Activated CD4-positive, alpha-beta T cell treated with anti-CD3 and anti-CD28 coated beads, Interleukin-2, amount 50 U/mL, for 48 hours (primary cell): ENCODE results near the gene MAGEA8.
"Not testable (repeated sequence)": the region's sequence is repeated elsewhere in the genome, so short reads cannot be mapped to it uniquely, and the experiment has no call there.

Experiments
- DNase-seq, 2 experiments: peaks; one replicate each; pipeline ENCODE4 v3.0.0-alpha.2; 2020

The MAGEA8 gene

GRCh38 chrX:149881081-149881711, at the start of gene MAGEA8:
Gene MAGEA8, plus strand, starts transcription at chrX:149881183. Its CDS starts 3,090 bp downstream, at chrX:149884273.
- DNase-seq, result peak; percentile 5 to 19

DNA sequence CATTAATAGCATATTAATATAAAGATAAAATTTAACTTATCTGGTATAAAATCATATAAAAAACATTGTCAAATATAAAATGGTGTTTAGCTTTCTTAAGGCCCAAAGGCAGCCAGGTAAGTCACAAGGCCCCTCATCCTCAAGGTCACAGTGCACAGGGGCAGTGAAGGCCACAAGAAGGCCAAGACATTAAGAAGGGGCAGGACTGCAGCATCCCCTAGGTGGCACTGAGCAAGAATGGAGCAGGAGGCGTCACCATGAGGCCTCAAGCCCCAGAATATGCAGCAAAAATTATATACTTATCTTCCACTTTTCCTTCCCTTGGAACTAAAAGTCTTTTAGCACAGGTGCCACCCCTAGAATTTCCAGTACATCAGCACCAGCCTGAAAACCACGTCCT, 49.5 kb upstream of the MAGEA8 start:
- DNase-seq, result no peak

- not testable (repeated sequence) for DNase-seq
These were observed 44.3 kb upstream of the MAGEA8 start for GRCh38 chrX:149836728-149837127.

DNA sequence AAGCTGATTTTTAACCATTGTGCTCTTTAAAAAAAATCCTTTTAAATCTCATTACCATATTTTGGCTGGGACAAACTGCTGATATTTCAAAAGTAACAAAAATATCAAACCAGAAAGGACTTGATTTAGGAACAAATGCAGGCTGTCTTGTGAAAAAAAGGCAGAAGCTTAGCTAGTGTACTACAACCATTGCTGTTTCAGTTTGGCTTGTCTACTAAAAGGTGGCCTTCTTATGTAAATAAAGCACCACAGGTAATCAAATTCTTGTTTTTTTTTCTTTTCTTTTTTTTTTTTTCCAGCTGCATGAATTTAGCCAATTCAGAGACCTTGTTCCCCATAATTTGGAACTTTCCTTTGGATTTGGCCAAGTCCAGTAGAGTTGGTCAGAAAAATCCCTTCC, 43.8 kb upstream of the MAGEA8 start:
- no peak for DNase-seq

- DNase-seq, result peak in 1 of 2 experiments; percentile 13
These were observed 43.3 kb upstream of the MAGEA8 start for GRCh38 chrX:149837639-149838038.

- no peak for DNase-seq
These were observed 39.1 kb upstream of the MAGEA8 start for GRCh38 chrX:149841929-149842328.

DNA sequence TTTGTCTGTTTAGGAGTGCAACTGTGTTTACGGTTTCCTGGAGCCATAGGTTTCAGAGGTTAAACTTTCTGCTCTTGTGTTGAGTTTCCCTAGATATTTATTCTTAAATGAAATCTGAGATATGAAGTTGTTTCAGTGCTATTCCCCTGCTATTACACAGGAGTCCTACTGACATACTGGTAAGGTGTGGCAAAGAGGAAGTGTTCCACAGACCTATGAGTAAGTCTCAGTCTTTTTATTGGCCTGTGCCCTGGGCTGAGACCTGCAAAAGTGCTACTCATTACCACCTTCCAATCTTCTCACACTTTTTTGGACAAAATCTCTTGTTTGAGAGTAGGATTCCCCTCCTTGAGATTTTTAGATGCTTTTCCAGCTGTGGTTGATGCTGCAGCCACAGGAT, 35.6 kb upstream of the MAGEA8 start:
- DNase-seq, result no peak

DNA sequence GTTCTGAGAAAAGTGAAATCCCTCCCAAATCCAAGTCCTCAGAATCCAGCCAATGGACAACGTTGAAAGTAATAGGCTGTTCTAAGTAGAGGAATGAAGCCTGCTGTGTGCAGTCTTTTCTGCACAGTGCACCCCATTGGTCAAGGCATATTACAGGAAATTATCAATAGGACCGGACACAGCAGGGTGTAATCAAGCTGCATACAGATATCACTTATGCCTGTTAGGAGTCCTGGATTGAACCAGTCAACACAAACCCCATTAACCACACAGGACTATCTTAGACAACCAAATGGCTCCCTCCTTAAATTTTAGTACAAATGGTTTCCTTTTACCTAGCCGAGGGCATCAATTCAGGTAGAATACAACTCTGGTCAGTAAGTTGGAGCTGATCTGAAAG, 34.2 kb upstream of the MAGEA8 start:
- DNase-seq, result no peak

DNA sequence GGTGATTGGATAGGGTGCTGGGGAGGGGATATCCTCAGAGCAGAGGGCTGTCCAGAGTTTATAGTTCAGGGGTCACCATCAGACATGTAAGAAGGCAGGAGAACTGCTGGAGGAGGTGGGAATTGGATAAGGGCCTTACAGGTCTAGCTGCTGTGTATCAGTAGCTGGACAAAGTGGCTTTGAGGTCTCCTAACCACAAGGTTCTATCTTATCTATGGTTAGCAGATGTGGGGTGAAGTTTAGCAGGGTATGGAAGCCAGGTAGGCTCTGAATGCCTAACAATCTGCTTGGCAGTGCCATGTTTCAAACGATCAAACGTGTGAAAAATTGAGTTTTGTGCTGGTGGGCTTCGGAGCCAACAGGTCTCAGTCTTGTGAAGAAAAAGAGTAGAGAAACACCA, 32.1 kb upstream of the MAGEA8 start:
- DNase-seq, result no peak

GRCh38 chrX:149849787-149850186, 31.2 kb upstream of the MAGEA8 start:
- no peak for DNase-seq

DNA sequence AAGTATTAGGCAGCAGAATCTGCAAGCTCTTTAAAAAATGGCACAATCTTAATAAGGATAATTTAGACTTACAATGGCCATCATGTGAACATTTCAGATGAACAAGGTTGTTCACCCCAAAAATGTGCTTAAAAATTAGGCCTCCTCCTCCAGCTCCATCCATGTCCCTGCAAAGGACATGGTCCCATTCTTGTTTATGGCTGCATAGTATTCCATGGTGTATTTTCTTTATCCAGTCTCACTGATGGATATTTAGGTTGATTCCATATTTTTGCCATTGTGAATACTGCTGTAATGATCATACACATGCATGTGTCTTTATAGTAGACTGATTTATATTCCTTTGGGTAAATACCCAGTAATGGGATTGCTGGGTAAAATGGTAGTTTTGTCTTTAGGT, 29.1 kb upstream of the MAGEA8 start:
- no peak for DNase-seq

- DNase-seq, result no peak
These were observed 27.1 kb upstream of the MAGEA8 start for GRCh38 chrX:149853925-149854324.

DNA sequence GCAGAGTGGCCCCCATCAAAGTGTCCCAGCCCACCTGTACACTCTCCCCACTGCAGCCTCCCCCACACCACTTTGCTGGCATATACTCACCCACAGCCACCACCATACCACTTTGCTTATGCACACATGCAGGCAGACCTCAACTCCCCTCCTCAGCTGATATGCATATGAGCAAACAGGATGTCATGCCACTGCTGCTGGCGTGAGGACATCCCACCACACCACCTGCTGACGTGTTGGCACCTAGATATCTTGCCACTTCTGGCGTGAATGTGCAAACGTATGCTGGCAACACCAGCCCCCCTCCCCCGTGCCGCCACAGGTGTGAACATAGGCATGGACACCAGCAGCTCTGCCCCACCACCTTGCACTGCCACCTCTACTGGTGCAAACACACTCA, 22.4 kb upstream of the MAGEA8 start:
- no peak for DNase-seq

- no peak for DNase-seq
These were observed 20.5 kb upstream of the MAGEA8 start for GRCh38 chrX:149860445-149860844.

- DNase-seq, result no peak
These were observed 15.6 kb upstream of the MAGEA8 start for GRCh38 chrX:149865390-149865789.

DNA sequence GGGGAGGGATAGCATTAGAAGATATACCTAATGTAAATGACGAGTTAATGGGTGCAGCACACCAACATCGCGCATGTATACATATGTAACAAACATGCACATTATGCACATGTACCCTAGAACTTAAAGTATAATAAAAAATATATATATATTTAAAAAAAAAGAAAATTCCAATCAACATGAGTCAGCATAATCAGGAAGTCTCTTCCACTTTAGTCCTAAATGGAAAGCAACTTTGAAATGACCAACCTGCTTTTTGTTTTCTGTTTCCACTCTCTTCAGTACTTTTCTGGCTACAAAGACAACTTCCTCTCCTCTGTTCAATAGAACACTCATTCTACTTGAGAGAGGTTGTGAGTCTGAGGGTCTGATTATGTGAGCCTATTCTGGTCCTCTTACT, 13.5 kb upstream of the MAGEA8 start:
- no peak for DNase-seq

DNA sequence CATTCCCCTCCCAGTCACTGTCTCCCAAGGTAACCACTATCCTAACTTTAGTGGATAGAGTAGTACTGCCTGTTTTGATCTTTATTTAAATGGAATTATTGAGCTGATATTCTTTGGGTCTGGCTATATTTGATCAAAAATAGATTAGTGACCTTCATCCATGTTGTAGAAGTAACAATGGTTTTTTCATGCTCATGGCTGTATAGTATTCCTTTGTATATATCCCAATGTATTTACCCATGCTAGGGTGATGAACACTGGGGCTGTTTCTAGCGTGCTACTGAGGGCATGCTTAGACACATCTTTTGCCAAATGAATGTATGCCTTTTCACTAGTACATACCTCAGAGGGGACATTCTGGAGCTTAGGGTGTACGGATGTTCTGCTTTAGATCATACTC, 10.1 kb upstream of the MAGEA8 start:
- no peak for DNase-seq

DNA sequence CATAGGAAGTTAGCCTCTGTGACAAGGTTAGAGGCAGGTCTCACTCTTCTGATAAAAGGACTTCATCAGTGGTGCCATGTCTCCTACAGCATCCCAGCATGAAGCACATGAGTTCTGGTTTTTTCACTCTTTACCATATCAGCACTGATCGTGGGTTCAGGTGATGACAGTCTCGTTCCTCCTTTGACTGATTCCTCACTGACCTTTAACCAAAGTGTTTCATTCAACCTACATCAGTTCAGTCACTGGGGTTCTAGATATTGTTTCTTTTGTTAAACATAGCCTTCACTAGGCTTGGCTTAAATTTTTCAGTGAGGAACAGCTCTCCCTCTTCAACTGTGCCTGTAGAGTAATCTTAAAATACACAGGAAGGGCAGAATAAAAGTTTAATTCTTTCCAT, 9.6 kb upstream of the MAGEA8 start:
- DNase-seq, result no peak

DNA sequence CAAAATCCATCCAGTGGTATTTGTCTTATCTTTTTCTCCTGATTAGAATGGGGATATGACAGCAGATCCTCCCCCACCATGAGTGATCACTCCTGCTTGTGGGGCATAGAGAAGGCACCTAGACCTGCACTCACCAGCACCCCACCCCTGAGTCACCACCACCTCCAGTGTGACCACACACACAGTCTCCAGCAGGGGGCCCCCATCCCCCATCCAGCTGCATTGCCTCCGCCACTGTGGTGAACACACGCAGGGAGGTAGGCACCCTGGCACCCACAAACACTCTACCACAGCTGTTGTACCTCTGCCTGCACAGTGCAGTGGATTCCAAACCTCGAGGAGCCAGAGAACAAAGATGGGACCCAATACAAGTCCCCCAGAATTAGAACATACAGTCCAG, 9.0 kb upstream of the MAGEA8 start:
- peak; percentile 63 to 71 for DNase-seq

GRCh38 chrX:149877157-149877556, 3.8 kb upstream of the MAGEA8 start:
- DNase-seq, result no peak

GRCh38 chrX:149877636-149878035, 3.3 kb upstream of the MAGEA8 start:
- no peak for DNase-seq

- not testable (repeated sequence) for DNase-seq
These were observed 9.8 kb downstream of the MAGEA8 start for GRCh38 chrX:149890828-149891227.

- DNase-seq, result no peak
These were observed 17.6 kb downstream of the MAGEA8 start for GRCh38 chrX:149898554-149898953.

DNA sequence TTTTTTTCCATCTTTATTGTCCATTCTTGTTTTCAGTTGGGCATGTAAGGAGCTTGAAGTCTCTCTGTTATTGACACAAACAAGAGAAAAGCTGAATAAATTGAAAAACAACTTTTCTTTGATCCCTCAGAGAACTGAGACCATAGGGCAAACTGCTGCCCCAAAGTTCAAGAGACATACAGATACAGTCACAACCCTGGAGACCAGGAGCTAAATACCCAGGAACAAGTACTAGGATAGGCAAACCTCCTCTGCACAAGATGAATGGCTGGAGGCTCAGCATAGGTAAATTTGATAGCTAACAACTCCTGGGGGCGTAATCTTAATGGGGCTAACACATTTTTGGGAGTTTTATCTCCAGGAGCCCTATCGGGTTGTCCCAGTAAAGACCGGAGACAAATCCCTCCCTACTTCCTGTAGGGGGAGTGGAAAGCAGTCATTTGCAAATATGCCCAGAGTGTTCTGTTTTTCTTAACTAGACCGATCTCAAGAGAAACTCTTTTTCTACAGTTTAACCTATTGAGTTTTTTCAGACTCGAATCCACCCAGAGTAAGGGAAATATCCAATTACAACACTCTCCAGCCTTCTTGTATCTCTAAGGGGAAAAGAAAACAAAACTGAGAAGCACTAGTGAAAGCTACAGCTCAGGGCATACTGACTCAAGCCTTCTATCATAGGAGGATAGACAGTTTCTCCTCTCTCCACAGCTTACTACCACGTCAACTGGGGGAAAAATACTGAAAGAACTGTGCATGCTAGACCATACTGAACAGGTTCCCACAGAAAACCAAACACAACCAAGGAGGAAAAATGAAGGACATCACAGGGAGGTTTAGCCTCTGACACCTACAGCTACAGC, 23.1 kb downstream of the MAGEA8 start:
- DNase-seq, result no peak

DNA sequence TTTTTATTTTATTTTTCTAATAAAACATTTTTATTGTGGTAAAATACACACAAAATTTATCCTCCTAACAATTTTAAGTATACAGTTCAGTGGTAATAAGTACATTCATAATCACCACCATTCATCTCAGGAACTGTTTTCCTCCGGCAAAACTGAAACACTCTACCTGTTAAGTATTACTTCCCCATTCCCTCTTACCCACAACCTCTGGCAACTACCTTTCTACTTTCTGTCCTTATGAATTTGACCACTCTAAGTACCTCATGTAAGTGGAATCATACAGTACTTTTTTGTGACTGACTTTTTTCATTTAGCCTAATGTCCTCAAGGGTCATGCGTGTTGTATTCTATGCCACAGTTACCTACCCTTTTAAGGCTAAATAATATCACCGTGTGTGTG, 27.3 kb downstream of the MAGEA8 start:
- no peak for DNase-seq
